ENCODE measurements around the gene SEL1L3.

GRCh38 chr4:25729564-25729963 lies 133.2 kb downstream of the SEL1L3 start:
- TF ChIP-seq EP300 (IDR thresholded peaks at IDR 0.05) (no peak), CTCF (IDR thresholded peaks at IDR 0.05) (no peak), POLR2A (IDR thresholded peaks at IDR 0.05) (no peak), POLR2AphosphoS5 (IDR thresholded peaks at IDR 0.05) (no peak)

All from stomach (tissue), 4 donors.